IMR-90 (cell line): ENCODE data around the gene TRIML1.

ENCODE experiments used
- POLR2A ChIP-seq: IDR thresholded peaks from 2 replicates; pipeline ENCODE4 v1.6.1; 2012; ENCODE audit warnings: mild to moderate bottlenecking, low read depth, low read length
- RAD21 ChIP-seq: IDR thresholded peaks from 2 replicates; pipeline ENCODE4 v1.6.1; 2012; ENCODE audit warnings: low read length, improper control_type of control experiment
- TF ChIP-seq, protein P1 (sequence below): conservative IDR thresholded peaks from 2 replicates; pipeline ENCODE4 v1.5.1; 2012; ENCODE audit warnings: mild to moderate bottlenecking, low read depth, low read length, improper control_type of control experiment

DNA sequence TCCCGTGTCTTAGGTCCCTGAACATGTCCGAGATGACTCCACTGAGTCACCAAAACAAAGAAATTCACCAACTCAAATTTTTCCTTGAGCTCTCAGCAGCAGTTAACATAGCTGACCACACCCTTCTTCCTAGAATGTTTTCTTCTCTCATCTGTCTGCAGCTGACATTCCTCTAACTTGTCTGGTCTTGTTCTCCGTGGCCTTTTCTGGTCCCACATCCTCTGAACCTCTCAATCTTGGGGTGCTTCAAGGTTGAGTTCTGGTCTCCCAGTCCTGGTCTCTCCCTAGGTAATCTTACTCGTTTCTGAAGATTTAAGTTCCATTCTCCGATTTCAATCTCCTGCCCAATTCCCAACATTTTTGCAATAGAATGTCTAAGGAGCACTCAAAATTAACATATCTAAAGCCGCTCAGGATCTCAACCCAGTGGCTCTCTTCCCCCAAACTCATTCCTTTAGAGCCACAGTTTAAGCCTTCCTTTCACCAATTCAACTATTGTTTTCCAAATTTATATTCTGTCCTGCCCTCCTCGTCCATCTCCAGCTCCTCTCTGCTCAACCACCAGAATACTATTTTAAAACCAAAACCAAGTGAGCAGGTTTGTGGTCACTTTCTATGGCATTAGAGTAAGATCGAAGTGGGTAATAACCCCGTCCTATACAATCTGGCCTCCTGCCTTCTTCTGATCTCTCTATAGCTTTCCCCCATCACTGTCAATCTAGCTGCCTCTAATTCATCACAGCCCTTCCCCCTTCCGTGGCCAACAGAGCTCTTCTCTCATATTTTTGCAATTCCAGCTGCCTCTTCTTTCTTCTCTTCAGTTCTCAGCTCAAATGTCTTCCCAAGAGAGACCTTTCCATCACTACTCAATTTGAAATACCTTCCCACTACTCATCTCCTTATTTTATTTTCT, 31.1 kb upstream of the TRIML1 start:
- TF ChIP-seq POLR2A (no peak), RAD21 (no peak)
- TF ChIP-seq, protein P1, sequence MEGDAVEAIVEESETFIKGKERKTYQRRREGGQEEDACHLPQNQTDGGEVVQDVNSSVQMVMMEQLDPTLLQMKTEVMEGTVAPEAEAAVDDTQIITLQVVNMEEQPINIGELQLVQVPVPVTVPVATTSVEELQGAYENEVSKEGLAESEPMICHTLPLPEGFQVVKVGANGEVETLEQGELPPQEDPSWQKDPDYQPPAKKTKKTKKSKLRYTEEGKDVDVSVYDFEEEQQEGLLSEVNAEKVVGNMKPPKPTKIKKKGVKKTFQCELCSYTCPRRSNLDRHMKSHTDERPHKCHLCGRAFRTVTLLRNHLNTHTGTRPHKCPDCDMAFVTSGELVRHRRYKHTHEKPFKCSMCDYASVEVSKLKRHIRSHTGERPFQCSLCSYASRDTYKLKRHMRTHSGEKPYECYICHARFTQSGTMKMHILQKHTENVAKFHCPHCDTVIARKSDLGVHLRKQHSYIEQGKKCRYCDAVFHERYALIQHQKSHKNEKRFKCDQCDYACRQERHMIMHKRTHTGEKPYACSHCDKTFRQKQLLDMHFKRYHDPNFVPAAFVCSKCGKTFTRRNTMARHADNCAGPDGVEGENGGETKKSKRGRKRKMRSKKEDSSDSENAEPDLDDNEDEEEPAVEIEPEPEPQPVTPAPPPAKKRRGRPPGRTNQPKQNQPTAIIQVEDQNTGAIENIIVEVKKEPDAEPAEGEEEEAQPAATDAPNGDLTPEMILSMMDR: no peak
